ENCODE results near the gene SAXO1.

- no peak for TF ChIP-seq CTCF (IDR thresholded peaks at IDR 0.05)
- TF ChIP-seq POLR2A (IDR thresholded peaks at IDR 0.05), result no peak
- no peak for TF ChIP-seq EP300 (IDR thresholded peaks at IDR 0.05)
- TF ChIP-seq POLR2AphosphoS5 (IDR thresholded peaks at IDR 0.05), result no peak
These were observed 129.6 kb downstream of the SAXO1 start for GRCh38 chr9:18903450-18903849.

All from gastroesophageal sphincter (tissue), 3 donors.